Medulla oblongata (tissue), 1 donor: ENCODE data around the gene ABCC9.

Experiments
- DNase-seq: peaks from one replicate; pipeline ENCODE4 v3.0.0-alpha.2; 2015; ENCODE audit errors: extremely low spot score

Gene ABCC9

GRCh38 chr12:21774358-21775132 lies 166.7 kb downstream of the ABCC9 start, which contains the start of gene KCNJ8:
TSS of gene KCNJ8 (minus strand) at chr12:21774706. CDS start at chr12:21773616, 1,090 bp downstream.
- peak; percentile 58 for DNase-seq

- no peak for DNase-seq
Measured at GRCh38 chr12:21773806-21774205, 167.4 kb downstream of the ABCC9 start.

GRCh38 chr12:21773263-21773741 lies 167.9 kb downstream of the ABCC9 start:
- peak; percentile 37 for DNase-seq

- DNase-seq, result no peak
Measured at GRCh38 chr12:21771311-21771710, 169.9 kb downstream of the ABCC9 start.

- no peak for DNase-seq
Measured at GRCh38 chr12:21769307-21769706, 171.9 kb downstream of the ABCC9 start.

GRCh38 chr12:21766403-21766802 lies 174.8 kb downstream of the ABCC9 start:
- DNase-seq, result no peak

GRCh38 chr12:21764950-21765349 lies 176.3 kb downstream of the ABCC9 start:
- DNase-seq, result no peak

- DNase-seq, result no peak
Measured at GRCh38 chr12:21764065-21764464, 177.2 kb downstream of the ABCC9 start.

- no peak for DNase-seq
Measured at GRCh38 chr12:21763531-21763930, 177.7 kb downstream of the ABCC9 start.

GRCh38 chr12:21759737-21760136 lies 181.5 kb downstream of the ABCC9 start:
- no peak for DNase-seq

- no peak for DNase-seq
Measured at GRCh38 chr12:21757735-21758134, 183.5 kb downstream of the ABCC9 start.

GRCh38 chr12:21756699-21757098 lies 184.5 kb downstream of the ABCC9 start:
- DNase-seq, result no peak

- DNase-seq, result no peak
Measured at GRCh38 chr12:21751517-21751916, 189.7 kb downstream of the ABCC9 start.
